Measurements from ENCODE around the gene ZNF503.

Gene ZNF503

GRCh38 chr10:75431180-75432111 is 29.9 kb upstream of the ZNF503 start, which contains the start of gene LRMDA:
TSS of gene LRMDA (plus strand) at chr10:75431624.
- no peak within 1 kb of the TSS for H3K27ac ChIP-seq
- TF ChIP-seq, protein P1, sequence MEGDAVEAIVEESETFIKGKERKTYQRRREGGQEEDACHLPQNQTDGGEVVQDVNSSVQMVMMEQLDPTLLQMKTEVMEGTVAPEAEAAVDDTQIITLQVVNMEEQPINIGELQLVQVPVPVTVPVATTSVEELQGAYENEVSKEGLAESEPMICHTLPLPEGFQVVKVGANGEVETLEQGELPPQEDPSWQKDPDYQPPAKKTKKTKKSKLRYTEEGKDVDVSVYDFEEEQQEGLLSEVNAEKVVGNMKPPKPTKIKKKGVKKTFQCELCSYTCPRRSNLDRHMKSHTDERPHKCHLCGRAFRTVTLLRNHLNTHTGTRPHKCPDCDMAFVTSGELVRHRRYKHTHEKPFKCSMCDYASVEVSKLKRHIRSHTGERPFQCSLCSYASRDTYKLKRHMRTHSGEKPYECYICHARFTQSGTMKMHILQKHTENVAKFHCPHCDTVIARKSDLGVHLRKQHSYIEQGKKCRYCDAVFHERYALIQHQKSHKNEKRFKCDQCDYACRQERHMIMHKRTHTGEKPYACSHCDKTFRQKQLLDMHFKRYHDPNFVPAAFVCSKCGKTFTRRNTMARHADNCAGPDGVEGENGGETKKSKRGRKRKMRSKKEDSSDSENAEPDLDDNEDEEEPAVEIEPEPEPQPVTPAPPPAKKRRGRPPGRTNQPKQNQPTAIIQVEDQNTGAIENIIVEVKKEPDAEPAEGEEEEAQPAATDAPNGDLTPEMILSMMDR (conservative IDR thresholded peaks at IDR 0.05): no peak

- no peak overlapping the region for H3K27ac ChIP-seq
- TF ChIP-seq, protein P1 (conservative IDR thresholded peaks at IDR 0.05): no peak
Observed at GRCh38 chr10:75430000-75430763, 28.6 kb upstream of the ZNF503 start.

DNA sequence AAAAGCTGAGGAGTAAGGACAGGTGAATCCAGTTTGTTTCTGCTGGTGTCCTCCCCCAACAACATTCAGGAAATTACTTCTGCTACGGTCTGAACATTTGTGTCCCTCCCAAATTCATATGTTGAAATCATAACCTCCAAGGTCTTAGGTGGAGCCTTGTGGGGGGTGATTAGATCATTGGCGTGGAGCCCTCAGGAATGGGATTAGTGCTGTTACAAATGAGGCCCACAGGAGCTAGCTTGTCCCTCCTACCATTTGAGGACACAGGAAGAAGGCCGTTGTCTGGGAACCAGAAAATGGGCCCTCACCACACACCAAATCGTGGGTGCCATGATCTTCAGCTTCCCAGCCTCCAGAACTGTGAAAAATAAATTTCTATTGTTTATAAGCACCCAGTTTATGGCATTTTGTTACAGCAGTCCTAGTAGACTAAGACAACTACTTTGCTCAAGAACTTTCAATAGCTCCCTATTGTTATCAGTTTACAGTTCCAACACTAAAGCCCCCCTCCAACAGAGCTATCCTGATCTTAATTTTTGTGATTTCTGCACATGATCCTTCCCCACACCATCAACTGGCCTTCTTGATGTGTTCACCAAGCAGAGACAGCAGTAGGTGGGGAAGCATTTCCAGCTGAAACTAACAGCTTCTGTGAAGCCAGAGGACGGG is 27.7 kb upstream of the ZNF503 start:
- TF ChIP-seq, protein P1 (conservative IDR thresholded peaks at IDR 0.05): no peak
- H3K27ac ChIP-seq: no peak overlapping the region

GRCh38 chr10:75428434-75429158 is 27.0 kb upstream of the ZNF503 start:
- TF ChIP-seq, protein P1 (conservative IDR thresholded peaks at IDR 0.05): no peak
- no peak overlapping the region for H3K27ac ChIP-seq

GRCh38 chr10:75427951-75428350 is 26.4 kb upstream of the ZNF503 start:
- TF ChIP-seq, protein P1 (conservative IDR thresholded peaks at IDR 0.05): no peak
- H3K27ac ChIP-seq: no peak overlapping the region

DNA sequence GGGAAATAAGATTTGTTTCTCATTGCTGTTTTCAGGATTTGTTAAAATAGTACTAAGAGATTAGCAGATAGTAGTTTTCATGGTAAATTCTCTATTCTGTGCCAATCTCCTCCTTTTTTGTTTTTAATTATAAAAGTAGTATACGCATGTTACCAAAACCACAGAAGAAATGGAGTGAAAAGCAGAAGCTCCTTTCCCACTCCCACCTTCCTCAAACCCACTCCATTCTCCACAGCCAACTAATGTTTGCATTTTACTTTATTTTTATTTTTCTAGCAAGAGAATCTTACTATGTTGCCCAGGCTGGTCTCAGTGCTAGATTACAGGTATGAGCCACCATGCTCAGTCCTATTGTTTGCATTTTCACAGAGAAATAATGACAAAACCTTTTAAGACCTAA is 25.3 kb upstream of the ZNF503 start:
- TF ChIP-seq, protein P1 (conservative IDR thresholded peaks at IDR 0.05): no peak
- H3K27ac ChIP-seq: no peak overlapping the region
